MM.1S (cell line): ENCODE results near the gene CCDC85C.

Experiments used
- DNase-seq: peaks from one replicate; pipeline ENCODE4 v3.0.0-alpha.2; 2015
- H2AFZ ChIP-seq: fragments of 300-600 bp; sonication (generic); 2 replicates; pipeline ENCODE4 v1.6.0; 2016; ENCODE audit warnings: antibody characterized with exemption, low read length
- H3F3A ChIP-seq: fragments of 300-600 bp; sonication (generic); 2 replicates; pipeline ENCODE4 v1.6.1; 2016; ENCODE audit warnings: mild to moderate bottlenecking, antibody characterized with exemption, low read length, moderate library complexity, mixed read lengths; ENCODE audit not compliant: insufficient read depth
- H3K27ac ChIP-seq: fragments of 300-600 bp; sonication (generic); 2 replicates; pipeline ENCODE4 v1.5.1; 2016; ENCODE audit warnings: mild to moderate bottlenecking, low read length
- H3K27me3 ChIP-seq: fragments of 300-600 bp; sonication (generic); replicated peaks from 2 replicates; pipeline ENCODE4 v1.6.0; 2016; ENCODE audit warnings: low read length; ENCODE audit not compliant: insufficient read depth
- H3K36me3 ChIP-seq: fragments of 300-600 bp; sonication (generic); replicated peaks from 2 replicates; pipeline ENCODE4 v1.6.1; 2016; ENCODE audit warnings: mild to moderate bottlenecking, low read length, mixed read lengths; ENCODE audit not compliant: insufficient read depth
- H3K4me1 ChIP-seq: fragments of 300-600 bp; sonication (generic); 2 replicates; pipeline ENCODE4 v1.6.1; 2016; ENCODE audit warnings: low read length, mixed read lengths
- H3K4me2 ChIP-seq: fragments of 300-600 bp; sonication (generic); 2 replicates; pipeline ENCODE4 v1.6.0; 2016; ENCODE audit warnings: low read depth, low read length
- H3K4me3 ChIP-seq: fragments of 300-600 bp; sonication (generic); 2 replicates; pipeline ENCODE4 v1.5.1; 2016; ENCODE audit warnings: low read length, mixed read lengths
- H3K79me2 ChIP-seq: fragments of 300-600 bp; sonication (generic); 2 replicates; pipeline ENCODE4 v1.6.1; 2016; ENCODE audit warnings: mixed run types, low read length, mixed read lengths
- H3K9ac ChIP-seq: fragments of 300-600 bp; sonication (generic); 2 replicates; pipeline ENCODE4 v1.6.1; 2016; ENCODE audit warnings: low read length, mixed read lengths
- H3K9me2 ChIP-seq: fragments of 300-600 bp; sonication (generic); replicated peaks from 2 replicates; pipeline ENCODE4 v1.6.1; 2016; ENCODE audit warnings: mild to moderate bottlenecking, low read length, mixed read lengths; ENCODE audit not compliant: insufficient read depth
- H3K9me3 ChIP-seq: fragments of 300-600 bp; sonication (generic); replicated peaks from 2 replicates; pipeline ENCODE4 v1.6.1; 2016; ENCODE audit warnings: mild to moderate bottlenecking, low read length, mixed read lengths; ENCODE audit not compliant: insufficient read depth
- H4K20me1 ChIP-seq: fragments of 300-600 bp; sonication (generic); 2 replicates; pipeline ENCODE4 v1.6.1; 2016; ENCODE audit warnings: mild to moderate bottlenecking, low read length, moderate library complexity, mixed read lengths; ENCODE audit not compliant: insufficient read depth
- EZH2 ChIP-seq: fragments of 300-600 bp; sonication (generic); optimal IDR thresholded peaks from 2 replicates; pipeline ENCODE3; 2017; ENCODE audit warnings: low read depth, mild to moderate bottlenecking, antibody characterized with exemption, low read length, mixed read lengths
- EZH2phosphoT487 ChIP-seq: fragments of 300-600 bp; sonication (generic); IDR thresholded peaks from 2 replicates; pipeline ENCODE4 v1.6.1; 2018; ENCODE audit warnings: antibody characterized with exemption, low read length
- TF ChIP-seq, protein P1 (sequence below): fragments of 300-600 bp; sonication (generic); IDR thresholded peaks from 2 replicates; pipeline ENCODE4 v1.5.1; 2016; ENCODE audit warnings: antibody characterized with exemption, low read length, mixed read lengths

Gene CCDC85C

DNA sequence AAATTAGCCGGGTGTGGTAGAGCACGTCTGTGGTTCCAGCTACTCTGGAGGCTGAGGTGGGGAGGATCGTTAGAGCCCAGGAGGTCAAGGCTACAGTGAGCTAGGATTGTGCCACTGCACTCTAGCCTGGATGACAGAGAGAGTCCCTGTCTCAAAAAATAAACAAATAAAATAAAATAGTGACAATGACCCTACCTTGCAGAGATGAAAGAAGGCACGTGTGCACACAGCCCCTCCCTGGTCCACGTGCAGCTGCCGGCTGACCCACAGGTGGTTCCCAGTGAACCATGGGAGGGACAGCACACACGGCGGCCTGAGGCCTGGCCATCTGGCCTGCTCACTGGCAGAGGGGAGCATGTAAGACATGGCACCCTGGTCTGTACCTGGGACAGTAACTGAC is 45.6 kb upstream of the CCDC85C start:
- H2AFZ ChIP-seq, result no peak overlapping the region
- H4K20me1 ChIP-seq, result no peaks in the 10 kb centered on the region
- H3K4me1 ChIP-seq, result no peaks in the 10 kb centered on the region
- H3K9ac ChIP-seq, result no peak overlapping the region
- H3K36me3 ChIP-seq, result no peaks in the 10 kb centered on the region
- H3K79me2 ChIP-seq, result no peaks in the 10 kb centered on the region
- H3K27ac ChIP-seq, result no peak overlapping the region
- no peak overlapping the region for H3K4me2 ChIP-seq
- DNase-seq, result no peak
- H3K9me3 ChIP-seq, result no peaks in the 10 kb centered on the region
- no peaks in the 10 kb centered on the region for H3K9me2 ChIP-seq
- no peaks in the 10 kb centered on the region for H3K27me3 ChIP-seq
- TF ChIP-seq, protein P1, sequence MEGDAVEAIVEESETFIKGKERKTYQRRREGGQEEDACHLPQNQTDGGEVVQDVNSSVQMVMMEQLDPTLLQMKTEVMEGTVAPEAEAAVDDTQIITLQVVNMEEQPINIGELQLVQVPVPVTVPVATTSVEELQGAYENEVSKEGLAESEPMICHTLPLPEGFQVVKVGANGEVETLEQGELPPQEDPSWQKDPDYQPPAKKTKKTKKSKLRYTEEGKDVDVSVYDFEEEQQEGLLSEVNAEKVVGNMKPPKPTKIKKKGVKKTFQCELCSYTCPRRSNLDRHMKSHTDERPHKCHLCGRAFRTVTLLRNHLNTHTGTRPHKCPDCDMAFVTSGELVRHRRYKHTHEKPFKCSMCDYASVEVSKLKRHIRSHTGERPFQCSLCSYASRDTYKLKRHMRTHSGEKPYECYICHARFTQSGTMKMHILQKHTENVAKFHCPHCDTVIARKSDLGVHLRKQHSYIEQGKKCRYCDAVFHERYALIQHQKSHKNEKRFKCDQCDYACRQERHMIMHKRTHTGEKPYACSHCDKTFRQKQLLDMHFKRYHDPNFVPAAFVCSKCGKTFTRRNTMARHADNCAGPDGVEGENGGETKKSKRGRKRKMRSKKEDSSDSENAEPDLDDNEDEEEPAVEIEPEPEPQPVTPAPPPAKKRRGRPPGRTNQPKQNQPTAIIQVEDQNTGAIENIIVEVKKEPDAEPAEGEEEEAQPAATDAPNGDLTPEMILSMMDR, result no peak
- no peak for TF ChIP-seq EZH2phosphoT487
- no peak for TF ChIP-seq EZH2
- H3F3A ChIP-seq, result no peaks in the 10 kb centered on the region
- no peak overlapping the region for H3K4me3 ChIP-seq

DNA sequence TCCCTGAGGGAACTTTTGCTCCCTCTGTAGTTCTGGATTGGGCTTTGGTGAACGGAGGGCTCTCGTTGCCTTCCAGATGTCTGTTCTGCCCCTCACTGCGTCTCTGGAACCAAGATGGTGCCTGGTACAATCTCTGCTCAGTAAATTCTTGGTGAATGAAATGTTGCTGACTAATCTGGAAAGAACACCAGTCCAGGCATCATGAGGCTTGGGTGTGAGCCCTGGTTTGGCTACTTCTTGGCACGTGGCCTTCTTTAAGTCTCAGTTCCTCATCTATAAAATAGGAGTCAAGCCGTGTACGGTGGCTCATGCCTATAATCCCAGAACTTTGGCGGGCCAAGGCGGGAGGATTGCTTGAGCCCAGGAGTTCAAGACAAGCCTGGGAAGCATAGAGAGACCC is 45.2 kb upstream of the CCDC85C start:
- Histone ChIP-seq H3K4me2 (no peak overlapping the region), H3K9ac (no peak overlapping the region), H3K27ac (no peak overlapping the region)

DNA sequence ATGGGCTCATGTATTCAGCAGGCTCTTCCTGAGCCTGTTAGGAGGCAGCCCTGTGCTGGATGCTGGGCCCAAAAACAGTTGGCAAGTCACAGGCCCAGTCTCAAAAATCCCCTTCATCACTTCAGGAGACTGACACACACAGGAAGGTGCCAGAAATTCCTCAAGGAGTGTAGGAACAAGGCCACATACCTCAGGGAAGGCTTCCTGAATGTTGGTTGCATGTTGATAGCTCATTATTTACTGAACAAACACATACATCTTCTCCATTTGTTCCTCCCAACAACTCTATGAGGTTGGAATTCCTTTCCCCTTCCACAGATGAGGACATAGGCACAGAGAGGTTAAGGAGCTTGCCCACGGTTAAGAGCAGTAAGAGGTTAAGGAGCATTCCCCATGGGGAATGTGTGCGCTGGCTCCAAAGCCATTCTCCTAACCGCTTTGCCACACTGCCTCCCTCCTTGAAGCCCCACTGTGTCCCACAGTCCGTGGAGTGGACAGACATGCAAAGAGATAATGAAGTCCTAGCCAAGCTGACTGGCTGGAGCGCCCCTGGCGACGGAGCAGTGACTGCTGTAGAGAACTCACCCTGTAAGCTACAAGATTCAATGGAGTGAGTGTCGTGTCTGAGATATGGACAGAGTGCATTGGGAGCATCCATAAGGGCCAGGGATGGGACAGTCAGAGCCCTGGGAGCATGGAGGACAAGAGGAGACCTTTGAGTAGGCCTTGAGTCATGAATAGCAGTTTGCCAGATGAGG is 44.2 kb upstream of the CCDC85C start:
- Histone ChIP-seq H3K27me3 (no peaks in the 10 kb centered on the region), H3K79me2 (no peaks in the 10 kb centered on the region), H3K9me2 (no peaks in the 10 kb centered on the region), H3K4me2 (no peak overlapping the region), H3K9me3 (no peaks in the 10 kb centered on the region), H3K4me1 (no peaks in the 10 kb centered on the region), H3K27ac (no peak overlapping the region), H3K9ac (no peak overlapping the region), H2AFZ (no peak overlapping the region), H3K36me3 (no peaks in the 10 kb centered on the region), H3F3A (no peaks in the 10 kb centered on the region), H3K4me3 (no peak overlapping the region), H4K20me1 (no peaks in the 10 kb centered on the region)
- TF ChIP-seq EZH2phosphoT487 (no peak), EZH2 (no peak)
- TF ChIP-seq, protein P1, result no peak
- DNase-seq, result no peak

More for the DNA sequence above, 45.2 kb upstream of the CCDC85C start:
- Histone ChIP-seq H3K9me3 (no peaks in the 10 kb centered on the region), H2AFZ (no peak overlapping the region), H3K4me1 (no peaks in the 10 kb centered on the region), H4K20me1 (no peaks in the 10 kb centered on the region), H3K27me3 (no peaks in the 10 kb centered on the region), H3K9me2 (no peaks in the 10 kb centered on the region), H3K4me3 (no peak overlapping the region), H3F3A (no peaks in the 10 kb centered on the region), H3K79me2 (no peaks in the 10 kb centered on the region), H3K36me3 (no peaks in the 10 kb centered on the region)
- DNase-seq, result no peak
- TF ChIP-seq EZH2, result no peak
- TF ChIP-seq, protein P1, result no peak
- no peak for TF ChIP-seq EZH2phosphoT487
